Measurements from ENCODE around the gene DEFB112.

Gene DEFB112, protein sequence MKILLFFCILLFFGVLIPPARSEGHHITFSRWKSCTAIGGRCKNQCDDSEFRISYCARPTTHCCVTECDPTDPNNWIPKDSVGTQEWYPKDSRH

DNA sequence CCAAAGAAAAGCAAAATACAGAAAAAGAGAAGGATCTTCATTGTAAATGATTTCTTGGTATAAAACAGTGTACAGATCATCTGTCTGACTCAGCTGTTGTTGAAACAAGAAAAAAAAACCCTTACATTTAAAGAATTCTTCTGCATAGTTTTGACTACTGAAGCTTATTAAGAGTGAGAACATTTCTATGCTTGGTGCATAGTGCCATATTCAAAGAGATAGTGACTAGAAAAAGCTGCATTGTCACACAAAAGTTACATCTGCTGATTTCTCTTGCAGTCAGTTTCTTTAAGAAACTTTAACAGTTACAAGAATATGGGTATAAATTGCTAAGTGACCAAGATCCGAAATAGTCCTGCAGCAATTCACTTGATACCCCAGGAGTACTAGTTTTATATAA is at the start of gene DEFB112:
TSS of gene DEFB112 (minus strand) at position 101 of the 400 bp plus-strand sequence. CDS start at position 41, 60 bp downstream.
- no peak for DNase-seq

- no peak for DNase-seq
Measured at GRCh38 chr6:50098641-50098993, 48.9 kb upstream of the DEFB112 start.

DNA sequence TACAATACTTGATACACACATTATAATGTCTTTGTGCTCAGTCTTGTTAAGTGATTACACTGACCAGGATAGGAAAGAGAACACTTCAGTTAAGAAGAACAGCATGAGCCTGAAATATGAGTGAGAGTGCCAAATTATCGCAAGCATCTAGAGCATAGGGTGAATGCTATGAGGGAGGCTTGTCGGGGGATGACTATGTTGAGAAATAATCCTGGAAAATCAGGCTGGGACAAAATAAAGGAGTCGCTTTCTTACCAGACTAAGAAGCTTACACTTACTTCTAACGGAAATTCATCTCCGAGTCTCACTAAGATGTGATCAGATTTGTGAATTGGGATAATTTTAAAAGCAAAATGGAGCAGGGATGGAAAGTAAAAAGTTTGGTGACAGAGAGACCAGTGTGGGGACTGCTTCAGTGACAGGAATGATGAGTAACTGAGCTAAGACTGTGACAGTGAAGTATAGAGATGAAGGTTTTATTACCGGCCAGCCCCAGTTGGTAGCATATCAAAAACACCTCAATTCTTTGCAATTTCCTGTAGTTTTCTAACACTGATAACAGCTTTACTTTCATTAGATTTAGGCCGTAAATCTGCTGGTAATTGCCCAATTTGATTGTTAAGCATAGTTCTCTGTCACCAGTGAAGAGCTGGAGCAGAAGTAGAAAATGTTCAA is 48.4 kb upstream of the DEFB112 start:
- DNase-seq = no peak

GRCh38 chr6:50096296-50096695 is 46.6 kb upstream of the DEFB112 start:
- DNase-seq = no peak

DNA sequence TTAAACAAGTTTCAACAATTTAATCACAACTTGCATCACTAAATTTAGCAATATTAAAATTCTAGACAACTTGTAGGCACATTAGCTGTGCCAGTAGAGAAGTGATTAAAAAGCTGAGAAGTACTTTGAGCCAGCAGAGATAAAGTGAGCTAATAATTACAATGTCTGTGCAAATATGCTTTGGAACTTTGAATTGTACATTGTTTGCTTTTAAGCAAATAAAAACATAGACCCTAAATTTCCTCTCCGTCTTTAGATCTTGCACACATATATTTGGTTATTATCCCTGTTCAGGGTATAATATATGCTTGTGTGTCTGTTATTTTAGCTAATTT is 44.2 kb upstream of the DEFB112 start:
- no peak for DNase-seq

GRCh38 chr6:50093116-50093937 is 43.6 kb upstream of the DEFB112 start:
- no peak for DNase-seq

DNA sequence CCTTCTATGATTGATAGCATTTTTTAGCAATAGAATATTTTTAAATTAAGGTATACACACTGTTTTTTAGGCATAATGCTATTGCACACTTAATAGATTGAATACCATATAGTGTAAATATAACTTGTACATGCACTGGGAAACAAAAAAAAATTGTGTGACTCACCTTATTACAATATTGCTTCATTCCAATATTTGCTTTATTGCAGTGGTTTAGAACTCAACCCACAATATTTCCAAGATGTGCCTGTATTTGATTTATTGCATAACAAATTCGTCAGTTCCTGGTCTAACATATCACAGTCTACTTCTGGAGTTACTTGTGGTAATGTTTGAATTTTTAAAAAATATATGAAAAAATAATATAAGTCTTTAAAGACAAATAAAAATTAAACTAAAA is 41.9 kb upstream of the DEFB112 start:
- DNase-seq = no peak

- no peak for DNase-seq
Measured at GRCh38 chr6:50089911-50090310, 40.2 kb upstream of the DEFB112 start.

DNA sequence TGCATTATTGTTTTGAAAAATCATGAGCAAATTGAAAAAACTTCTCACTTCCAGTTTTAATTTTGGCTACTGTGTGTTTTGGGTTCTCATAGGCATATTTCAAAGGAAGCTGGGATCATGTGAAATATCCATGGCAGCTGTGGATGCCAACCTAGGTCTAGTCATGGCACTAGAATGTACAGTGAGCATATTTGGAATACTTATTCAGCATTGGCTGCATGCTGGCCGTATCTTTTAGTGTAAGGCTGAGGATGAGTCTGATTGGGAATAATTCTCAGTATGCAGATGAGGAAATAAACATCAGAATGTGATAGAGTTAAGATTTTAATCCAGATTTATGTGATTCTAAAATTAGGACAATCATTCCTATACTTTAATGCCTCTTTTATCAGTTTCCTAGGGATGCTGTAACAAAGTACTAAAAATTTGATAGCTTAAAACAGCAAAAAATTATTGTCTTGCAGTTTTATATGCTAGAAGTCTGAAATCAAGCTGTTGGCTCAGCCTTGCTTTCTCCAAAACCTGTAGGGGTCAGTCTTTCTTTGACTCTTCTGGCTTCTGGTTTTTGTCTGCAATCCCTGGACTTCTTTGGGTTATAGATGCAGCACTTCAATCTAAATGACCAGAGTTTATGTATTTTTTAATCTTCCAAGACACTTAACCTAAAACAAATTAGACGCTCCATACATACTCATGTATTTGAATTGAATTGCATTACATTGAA is 37.7 kb upstream of the DEFB112 start:
- no peak for DNase-seq

- DNase-seq = no peak
Measured at GRCh38 chr6:50077385-50077784, 27.7 kb upstream of the DEFB112 start.

DNA sequence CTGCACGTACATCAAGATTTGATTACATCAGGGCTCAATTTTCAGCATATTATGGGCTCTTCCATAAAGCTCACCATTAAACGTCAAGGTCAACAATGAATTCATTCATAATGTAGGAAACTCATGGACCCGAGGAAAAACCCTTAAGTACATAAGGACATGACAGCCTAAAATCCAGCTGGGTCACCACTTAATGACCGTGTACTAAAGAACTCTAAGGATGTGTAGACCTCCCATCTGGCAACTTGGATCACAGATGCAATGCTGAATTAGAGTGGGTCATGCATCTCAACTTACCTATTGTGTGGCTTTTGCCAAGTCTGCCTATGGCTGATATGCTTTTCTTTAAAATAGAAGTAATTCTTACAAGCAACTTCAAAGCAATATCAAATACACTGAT is 26.7 kb upstream of the DEFB112 start:
- no peak for DNase-seq

DNA sequence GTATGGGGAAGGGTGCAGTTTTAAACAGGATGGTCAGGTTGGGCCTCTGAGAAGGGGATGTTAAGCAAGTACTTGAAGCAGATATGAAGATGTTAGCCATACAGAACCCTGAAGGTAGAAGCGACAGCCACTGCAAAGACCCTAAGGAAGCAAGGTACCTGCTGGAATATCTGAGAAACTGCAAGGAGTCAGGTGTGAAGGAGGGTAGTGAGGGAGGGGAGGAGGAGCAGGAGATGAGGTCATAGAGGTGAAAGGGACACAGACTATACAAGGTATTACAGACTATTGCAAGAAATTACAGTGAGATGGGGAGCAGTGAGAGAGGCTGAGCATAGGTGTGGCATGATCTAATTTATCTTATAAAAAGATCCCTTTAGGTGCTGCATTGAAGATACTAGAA is 22.2 kb upstream of the DEFB112 start:
- DNase-seq = no peak

DNA sequence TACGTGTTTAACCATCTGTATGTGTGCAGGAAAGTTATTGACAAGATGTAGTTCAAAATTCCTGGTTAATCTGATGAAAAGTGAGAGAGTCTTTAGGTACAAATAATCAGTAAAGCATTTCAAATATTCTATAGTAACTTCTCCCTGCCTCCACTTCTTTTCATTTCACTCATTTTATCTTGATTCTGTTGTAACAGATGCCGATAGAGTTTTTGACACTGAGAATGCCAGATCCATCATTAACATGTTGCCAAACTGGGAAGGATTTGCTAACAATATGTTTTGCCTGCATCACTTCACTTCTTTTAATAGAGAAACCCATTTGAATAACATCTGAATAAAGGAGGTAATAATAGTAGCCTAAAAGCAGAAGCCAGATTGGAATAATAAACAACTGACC is 20.4 kb upstream of the DEFB112 start:
- DNase-seq = no peak

- peak in 1 of 2 experiments; percentile 19 for DNase-seq
Measured at GRCh38 chr6:50062051-50062450, 12.3 kb upstream of the DEFB112 start.

DNA sequence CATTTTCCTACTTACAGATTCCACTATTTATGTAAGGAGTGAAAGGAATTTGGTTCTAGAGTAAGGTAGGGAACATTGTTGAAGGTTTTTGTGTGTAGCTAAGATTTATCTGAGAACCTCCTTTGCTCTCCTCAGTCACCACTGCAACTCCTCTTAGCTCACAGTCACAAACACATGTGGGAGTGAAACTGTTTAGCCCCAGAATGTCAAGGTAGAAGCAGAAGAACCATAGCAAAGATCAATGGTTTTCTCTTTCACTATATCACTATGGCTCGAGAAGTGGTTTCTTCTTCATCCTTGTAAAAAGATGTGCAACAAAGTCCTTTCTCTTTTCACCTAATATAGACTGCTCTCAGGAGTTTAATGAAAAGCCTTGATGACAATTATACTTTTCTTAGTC is 6.5 kb upstream of the DEFB112 start:
- no peak for DNase-seq

- no peak for DNase-seq
Measured at GRCh38 chr6:50047026-50047425, 2.7 kb downstream of the DEFB112 start.

GRCh38 chr6:50030777-50031562 is 18.8 kb downstream of the DEFB112 start:
- peak; percentile 44 to 80 for DNase-seq

DNA sequence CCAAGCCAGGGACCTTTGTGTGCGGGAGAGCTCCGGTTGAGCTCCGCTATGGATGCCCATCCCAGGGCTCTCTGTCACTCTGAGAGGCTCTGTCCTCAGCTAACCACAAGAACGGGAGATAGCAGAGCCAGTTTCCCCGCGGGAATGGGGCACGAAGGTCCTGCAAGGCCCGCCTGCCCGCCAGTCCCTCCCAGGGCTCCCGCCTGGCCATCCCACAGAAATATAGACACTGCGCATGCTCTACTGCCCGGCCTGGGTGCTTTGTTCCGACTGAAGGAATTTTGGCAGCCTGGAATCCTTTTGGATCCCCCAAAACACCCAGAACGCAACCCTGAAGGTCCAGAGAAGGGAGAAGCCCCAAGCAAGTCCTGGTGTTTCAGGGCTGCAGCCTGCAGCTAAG is 19.4 kb downstream of the DEFB112 start:
- DNase-seq = no peak

DNA sequence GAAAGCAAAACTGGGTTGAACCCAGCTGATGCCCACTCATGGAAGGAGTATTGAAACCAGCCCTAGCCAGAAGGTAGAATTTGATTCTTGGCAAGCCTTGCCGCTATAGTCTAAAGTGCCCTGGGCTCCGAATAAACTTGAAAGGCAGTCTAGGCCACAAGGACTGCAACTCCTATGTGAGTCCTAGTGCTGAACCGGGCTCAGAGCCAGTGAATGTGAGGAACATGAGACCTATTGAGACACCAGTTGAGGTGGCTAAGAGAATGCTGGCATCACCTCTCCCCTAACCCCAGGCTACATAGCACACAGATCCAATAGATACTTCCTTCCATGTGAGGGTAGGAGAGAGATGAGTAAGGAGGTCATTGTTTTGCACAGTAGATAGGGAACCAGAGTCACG is 24.5 kb downstream of the DEFB112 start:
- DNase-seq = no peak

DNA sequence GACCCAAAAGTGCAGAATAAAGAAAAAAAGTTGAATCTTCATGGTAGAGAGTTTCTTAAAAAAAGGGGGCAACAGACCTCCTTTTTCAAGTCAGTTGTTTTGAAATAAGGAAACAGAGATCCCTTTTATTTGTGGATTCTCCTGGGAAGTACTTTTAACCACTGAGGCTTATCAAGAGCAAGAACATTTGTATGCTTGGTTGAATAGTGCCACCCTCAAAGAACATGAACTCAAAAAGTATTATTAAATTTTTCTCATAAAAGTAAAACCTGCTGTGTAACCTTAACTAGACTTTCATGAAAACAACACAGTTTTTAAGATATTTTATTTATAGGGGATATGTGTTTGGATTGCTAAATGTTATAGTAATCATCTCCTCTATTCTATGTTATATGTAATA is 27.8 kb downstream of the DEFB112 start, which contains the start of gene DEFB110:
TSS of gene DEFB110 (minus strand) at position 101 of the 400 bp plus-strand sequence. CDS start at position 42, 59 bp downstream.
- no peak for DNase-seq

DNA sequence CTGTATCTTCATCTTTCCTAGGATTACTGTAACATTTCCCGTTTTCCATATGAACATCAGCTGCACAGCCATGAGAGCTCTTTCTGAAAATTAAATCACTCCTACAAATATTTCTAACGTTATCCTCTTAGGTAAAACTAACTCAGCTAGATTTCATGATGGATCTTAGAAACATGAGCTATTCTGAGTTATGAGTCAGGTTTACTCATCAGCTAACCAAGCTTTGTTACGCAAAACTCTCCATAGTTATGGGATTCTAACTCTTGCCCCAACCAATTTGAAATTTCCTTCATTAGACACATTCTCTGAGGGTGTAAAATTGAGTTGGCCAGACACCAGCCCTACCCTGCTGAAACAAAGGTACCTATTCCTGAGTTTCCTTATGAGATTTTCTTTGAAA is 41.9 kb downstream of the DEFB112 start:
- DNase-seq = no peak

GRCh38 chr6:50003139-50003538 is 46.6 kb downstream of the DEFB112 start:
- no peak for DNase-seq

DNA sequence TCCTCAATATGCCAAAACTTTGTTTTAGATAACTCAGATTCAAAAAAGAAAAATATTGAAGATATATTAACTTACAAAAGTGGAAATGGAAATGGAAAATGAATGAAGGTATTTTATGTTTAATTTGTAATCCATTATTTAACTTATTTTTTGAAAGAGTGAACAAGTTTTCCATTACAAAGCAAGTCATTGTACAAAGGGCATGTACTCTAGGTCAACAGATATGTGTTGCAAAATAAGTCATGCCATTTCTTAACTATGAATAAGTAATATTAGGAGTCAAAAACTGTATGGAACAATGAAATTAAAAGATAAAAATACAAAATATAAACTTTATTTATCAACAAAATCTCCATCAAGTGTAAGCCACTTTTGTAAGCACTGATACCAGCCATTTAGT is 54.5 kb downstream of the DEFB112 start:
- DNase-seq = no peak

All from NCI-H526 (cell line).